Measurements from ENCODE around the gene CCDC28B.

GRCh38 chr1:32187850-32188249, 12.5 kb upstream of the CCDC28B start:
- no peak for TF ChIP-seq POLR2AphosphoS5 (IDR thresholded peaks at IDR 0.05; ENCODE audit: low read depth, low read length)
- no peak for TF ChIP-seq FOXP2 (optimal IDR thresholded peaks at IDR 0.05; ENCODE audit: borderline replicate concordance, extremely low read depth, extremely low read length, insufficient read depth)

All from PFSK-1 (cell line).